Measurements from ENCODE around the gene C19orf25.

- TF ChIP-seq RAD21 (IDR thresholded peaks at IDR 0.05; ENCODE audit: low read length) (no peak), POLR2AphosphoS5 (IDR thresholded peaks at IDR 0.05; ENCODE audit: low read depth, low read length) (no peak), EZH2phosphoT487 (IDR thresholded peaks at IDR 0.05; ENCODE audit: borderline replicate concordance, low read depth) (no peak), EP300 (IDR thresholded peaks at IDR 0.05; ENCODE audit: borderline replicate concordance in 1 of 2, low read depth in 1 of 2, low read length in 1 of 2) (no peak), RCOR1 (IDR thresholded peaks at IDR 0.05; ENCODE audit: low read length) (no peak), TEAD4 (IDR thresholded peaks at IDR 0.05; ENCODE audit: borderline replicate concordance, insufficient read depth) (no peak)
- TF ChIP-seq, protein P1, sequence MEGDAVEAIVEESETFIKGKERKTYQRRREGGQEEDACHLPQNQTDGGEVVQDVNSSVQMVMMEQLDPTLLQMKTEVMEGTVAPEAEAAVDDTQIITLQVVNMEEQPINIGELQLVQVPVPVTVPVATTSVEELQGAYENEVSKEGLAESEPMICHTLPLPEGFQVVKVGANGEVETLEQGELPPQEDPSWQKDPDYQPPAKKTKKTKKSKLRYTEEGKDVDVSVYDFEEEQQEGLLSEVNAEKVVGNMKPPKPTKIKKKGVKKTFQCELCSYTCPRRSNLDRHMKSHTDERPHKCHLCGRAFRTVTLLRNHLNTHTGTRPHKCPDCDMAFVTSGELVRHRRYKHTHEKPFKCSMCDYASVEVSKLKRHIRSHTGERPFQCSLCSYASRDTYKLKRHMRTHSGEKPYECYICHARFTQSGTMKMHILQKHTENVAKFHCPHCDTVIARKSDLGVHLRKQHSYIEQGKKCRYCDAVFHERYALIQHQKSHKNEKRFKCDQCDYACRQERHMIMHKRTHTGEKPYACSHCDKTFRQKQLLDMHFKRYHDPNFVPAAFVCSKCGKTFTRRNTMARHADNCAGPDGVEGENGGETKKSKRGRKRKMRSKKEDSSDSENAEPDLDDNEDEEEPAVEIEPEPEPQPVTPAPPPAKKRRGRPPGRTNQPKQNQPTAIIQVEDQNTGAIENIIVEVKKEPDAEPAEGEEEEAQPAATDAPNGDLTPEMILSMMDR (IDR thresholded peaks at IDR 0.05) = no peak
- TF ChIP-seq, protein P2, sequence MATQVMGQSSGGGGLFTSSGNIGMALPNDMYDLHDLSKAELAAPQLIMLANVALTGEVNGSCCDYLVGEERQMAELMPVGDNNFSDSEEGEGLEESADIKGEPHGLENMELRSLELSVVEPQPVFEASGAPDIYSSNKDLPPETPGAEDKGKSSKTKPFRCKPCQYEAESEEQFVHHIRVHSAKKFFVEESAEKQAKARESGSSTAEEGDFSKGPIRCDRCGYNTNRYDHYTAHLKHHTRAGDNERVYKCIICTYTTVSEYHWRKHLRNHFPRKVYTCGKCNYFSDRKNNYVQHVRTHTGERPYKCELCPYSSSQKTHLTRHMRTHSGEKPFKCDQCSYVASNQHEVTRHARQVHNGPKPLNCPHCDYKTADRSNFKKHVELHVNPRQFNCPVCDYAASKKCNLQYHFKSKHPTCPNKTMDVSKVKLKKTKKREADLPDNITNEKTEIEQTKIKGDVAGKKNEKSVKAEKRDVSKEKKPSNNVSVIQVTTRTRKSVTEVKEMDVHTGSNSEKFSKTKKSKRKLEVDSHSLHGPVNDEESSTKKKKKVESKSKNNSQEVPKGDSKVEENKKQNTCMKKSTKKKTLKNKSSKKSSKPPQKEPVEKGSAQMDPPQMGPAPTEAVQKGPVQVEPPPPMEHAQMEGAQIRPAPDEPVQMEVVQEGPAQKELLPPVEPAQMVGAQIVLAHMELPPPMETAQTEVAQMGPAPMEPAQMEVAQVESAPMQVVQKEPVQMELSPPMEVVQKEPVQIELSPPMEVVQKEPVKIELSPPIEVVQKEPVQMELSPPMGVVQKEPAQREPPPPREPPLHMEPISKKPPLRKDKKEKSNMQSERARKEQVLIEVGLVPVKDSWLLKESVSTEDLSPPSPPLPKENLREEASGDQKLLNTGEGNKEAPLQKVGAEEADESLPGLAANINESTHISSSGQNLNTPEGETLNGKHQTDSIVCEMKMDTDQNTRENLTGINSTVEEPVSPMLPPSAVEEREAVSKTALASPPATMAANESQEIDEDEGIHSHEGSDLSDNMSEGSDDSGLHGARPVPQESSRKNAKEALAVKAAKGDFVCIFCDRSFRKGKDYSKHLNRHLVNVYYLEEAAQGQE (IDR thresholded peaks at IDR 0.05; ENCODE audit: low read depth, low read length) = no peak
These were observed 31.4 kb upstream of the C19orf25 start for GRCh38 chr19:1510442-1510806.

Measured in SK-N-SH (cell line).